Panc1 (cell line): ENCODE results near the gene NDNF.

Source experiments
- TF ChIP-seq, protein P1 (sequence below), 2 experiments: IDR thresholded peaks; 2 replicates each; pipeline ENCODE4 v1.6.1; 2011 to 2012; ENCODE audit warnings: low read depth in 2 of 2, control low read depth in 1 of 2, low read length in 1 of 2, mild to moderate bottlenecking in 1 of 2, moderate library complexity in 1 of 2; ENCODE audit not compliant: insufficient read depth in 1 of 2
- TF ChIP-seq, protein P2 (sequence below): fragments of 450-650 bp; IDR thresholded peaks from 2 replicates; pipeline ENCODE4 v1.5.1; 2017; ENCODE audit warnings: mild to moderate bottlenecking

DNA sequence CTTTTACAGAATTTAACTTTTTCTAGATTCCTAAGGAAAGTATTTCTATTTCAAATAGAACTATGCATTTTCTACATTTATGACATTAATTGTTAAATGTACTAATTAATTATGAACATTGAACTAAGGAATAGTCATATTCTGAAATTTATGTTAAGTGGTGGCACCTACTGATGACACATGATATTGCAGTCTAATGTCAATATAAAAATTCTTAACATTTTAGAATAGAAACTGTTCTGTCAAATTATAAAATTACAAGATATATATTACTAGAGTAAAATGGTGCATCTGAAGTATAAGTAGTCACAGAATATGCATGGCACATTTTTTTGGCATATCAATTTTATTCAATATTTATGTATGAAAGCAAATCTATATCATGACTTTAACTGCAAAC is 40.2 kb upstream of the NDNF start:
- TF ChIP-seq, protein P1, sequence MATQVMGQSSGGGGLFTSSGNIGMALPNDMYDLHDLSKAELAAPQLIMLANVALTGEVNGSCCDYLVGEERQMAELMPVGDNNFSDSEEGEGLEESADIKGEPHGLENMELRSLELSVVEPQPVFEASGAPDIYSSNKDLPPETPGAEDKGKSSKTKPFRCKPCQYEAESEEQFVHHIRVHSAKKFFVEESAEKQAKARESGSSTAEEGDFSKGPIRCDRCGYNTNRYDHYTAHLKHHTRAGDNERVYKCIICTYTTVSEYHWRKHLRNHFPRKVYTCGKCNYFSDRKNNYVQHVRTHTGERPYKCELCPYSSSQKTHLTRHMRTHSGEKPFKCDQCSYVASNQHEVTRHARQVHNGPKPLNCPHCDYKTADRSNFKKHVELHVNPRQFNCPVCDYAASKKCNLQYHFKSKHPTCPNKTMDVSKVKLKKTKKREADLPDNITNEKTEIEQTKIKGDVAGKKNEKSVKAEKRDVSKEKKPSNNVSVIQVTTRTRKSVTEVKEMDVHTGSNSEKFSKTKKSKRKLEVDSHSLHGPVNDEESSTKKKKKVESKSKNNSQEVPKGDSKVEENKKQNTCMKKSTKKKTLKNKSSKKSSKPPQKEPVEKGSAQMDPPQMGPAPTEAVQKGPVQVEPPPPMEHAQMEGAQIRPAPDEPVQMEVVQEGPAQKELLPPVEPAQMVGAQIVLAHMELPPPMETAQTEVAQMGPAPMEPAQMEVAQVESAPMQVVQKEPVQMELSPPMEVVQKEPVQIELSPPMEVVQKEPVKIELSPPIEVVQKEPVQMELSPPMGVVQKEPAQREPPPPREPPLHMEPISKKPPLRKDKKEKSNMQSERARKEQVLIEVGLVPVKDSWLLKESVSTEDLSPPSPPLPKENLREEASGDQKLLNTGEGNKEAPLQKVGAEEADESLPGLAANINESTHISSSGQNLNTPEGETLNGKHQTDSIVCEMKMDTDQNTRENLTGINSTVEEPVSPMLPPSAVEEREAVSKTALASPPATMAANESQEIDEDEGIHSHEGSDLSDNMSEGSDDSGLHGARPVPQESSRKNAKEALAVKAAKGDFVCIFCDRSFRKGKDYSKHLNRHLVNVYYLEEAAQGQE (IDR thresholded peaks at IDR 0.05; ENCODE audit: insufficient read depth in 1 of 2, low read depth in 2 of 2, low read length in 1 of 2) = no peak
- TF ChIP-seq, protein P2, sequence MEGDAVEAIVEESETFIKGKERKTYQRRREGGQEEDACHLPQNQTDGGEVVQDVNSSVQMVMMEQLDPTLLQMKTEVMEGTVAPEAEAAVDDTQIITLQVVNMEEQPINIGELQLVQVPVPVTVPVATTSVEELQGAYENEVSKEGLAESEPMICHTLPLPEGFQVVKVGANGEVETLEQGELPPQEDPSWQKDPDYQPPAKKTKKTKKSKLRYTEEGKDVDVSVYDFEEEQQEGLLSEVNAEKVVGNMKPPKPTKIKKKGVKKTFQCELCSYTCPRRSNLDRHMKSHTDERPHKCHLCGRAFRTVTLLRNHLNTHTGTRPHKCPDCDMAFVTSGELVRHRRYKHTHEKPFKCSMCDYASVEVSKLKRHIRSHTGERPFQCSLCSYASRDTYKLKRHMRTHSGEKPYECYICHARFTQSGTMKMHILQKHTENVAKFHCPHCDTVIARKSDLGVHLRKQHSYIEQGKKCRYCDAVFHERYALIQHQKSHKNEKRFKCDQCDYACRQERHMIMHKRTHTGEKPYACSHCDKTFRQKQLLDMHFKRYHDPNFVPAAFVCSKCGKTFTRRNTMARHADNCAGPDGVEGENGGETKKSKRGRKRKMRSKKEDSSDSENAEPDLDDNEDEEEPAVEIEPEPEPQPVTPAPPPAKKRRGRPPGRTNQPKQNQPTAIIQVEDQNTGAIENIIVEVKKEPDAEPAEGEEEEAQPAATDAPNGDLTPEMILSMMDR = no peak
